GM12801 (cell line): ENCODE measurements around the gene DMBT1.

Source experiments
- TF ChIP-seq, protein P1 (sequence below): IDR thresholded peaks from one replicate; pipeline ENCODE4 v1.5.1; 2011; ENCODE audit warnings: control low read depth; ENCODE audit not compliant: insufficient read length; ENCODE audit errors: extremely low read depth

Gene DMBT1

DNA sequence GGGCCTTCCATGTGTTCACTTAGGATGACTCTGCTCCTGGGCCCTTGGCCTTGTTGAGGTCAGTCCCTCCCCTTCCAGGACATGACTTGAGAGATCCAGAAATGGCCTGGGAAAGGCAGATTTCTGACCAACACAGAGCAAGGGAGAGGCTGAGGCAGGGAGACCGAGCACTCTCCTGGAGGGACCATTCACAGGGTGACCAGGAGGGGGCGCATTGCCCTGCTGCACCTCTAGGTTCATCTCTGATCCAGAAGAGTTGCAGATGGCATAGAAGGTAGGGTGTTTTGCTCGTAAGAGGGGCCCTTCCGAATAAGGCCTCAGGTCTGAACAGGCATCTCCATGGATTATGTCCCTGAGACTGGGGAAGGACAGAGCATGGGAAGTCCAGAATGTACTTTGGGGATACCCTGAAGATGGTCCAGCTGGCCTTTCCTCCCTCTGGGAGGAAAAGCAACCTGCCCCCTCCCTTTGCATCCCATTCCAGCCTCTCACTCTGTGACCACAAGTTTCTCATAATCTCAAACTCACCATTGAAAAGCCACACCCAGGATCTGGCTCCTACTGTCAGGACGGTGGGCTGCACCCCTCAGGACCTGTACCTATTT is 6.6 kb downstream of the DMBT1 start:
- TF ChIP-seq, protein P1, sequence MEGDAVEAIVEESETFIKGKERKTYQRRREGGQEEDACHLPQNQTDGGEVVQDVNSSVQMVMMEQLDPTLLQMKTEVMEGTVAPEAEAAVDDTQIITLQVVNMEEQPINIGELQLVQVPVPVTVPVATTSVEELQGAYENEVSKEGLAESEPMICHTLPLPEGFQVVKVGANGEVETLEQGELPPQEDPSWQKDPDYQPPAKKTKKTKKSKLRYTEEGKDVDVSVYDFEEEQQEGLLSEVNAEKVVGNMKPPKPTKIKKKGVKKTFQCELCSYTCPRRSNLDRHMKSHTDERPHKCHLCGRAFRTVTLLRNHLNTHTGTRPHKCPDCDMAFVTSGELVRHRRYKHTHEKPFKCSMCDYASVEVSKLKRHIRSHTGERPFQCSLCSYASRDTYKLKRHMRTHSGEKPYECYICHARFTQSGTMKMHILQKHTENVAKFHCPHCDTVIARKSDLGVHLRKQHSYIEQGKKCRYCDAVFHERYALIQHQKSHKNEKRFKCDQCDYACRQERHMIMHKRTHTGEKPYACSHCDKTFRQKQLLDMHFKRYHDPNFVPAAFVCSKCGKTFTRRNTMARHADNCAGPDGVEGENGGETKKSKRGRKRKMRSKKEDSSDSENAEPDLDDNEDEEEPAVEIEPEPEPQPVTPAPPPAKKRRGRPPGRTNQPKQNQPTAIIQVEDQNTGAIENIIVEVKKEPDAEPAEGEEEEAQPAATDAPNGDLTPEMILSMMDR, result no peak

- TF ChIP-seq, protein P1, result no peak
Observed at GRCh38 chr10:122568551-122568950, 8.0 kb downstream of the DMBT1 start.

DNA sequence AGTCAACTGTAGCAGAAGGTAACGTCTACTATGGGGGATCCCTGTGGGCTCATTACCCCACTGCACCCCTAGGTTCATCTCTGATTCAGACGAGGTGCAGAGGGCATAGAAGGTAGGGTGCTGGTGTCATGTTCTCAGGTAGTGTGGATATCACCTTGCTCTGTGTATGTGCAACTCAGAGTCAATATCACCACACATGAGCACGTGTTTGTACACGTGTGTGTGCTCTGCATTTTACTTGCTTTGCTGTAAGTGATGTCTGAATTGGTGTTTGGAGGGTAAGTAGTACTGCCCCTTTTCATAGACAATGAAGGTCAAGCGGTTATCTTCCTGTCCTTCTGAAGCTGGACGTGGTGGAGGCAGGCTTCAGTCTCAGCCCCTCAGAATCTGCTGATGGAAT is 10.4 kb downstream of the DMBT1 start:
- TF ChIP-seq, protein P1, result no peak

GRCh38 chr10:122571892-122572291 is 11.3 kb downstream of the DMBT1 start:
- TF ChIP-seq, protein P1, result no peak

DNA sequence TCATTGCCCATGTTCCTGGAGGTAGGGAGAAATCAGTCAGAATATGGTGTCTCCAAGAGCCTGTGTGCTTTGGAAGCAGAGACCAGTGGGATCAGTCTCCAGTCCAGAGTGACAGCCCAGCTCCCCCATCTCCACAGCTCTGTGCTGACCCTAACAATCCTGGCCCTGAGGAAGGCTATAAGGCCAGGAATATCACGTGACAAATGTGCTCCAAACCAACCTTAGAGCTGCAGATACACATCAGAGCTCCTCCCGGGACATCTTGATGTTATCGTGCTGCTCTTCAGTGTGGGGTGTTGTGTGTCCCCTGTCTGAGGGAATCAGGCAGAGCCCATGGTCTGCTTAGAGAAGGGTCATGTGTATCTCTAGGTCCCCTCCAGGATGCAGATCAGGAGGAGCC is 15.2 kb downstream of the DMBT1 start:
- TF ChIP-seq, protein P1, result no peak

GRCh38 chr10:122576291-122576690 is 15.7 kb downstream of the DMBT1 start:
- TF ChIP-seq, protein P1, result no peak

DNA sequence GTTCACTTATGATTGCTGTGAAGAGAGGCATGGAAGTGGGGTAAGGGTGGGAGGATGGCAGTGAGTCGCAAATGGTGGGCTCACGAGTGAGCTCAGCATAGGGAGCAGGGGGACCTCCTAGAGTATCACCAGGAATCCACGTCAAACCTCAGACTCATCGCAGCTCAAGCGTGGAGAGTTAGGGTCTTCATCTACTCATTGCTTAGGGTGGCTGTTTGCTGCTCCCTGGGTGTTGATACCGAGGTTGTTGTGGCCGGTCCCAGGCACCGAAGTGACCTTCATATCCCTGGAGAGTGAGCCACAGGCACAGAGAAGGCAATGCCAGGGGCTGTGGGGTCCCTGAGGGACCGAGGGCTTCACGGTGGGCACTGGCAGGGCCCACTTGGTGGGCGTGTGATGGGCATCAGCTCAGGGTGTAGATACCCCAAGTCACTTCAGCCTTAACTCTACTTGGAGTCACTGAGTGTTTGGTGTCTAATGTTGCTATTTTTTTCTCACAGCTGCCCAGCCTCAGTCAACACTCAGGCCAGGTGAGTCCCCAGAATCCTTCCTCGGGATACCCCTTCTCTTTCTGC is 16.8 kb downstream of the DMBT1 start:
- TF ChIP-seq, protein P1, result no peak
